GM18861 (cell line): ENCODE measurements around the gene TP53I11.

Source experiments
- ATAC-seq: cut with Tn5 transposase; IDR thresholded peaks from one replicate; pipeline ENCODE4 v1.9.1; 2021; ENCODE audit not compliant: unreplicated experiment

The TP53I11 gene

GRCh38 chr11:44978961-44979331 lies 28.3 kb upstream of the TP53I11 start:
- ATAC-seq: no peak

- no peak for ATAC-seq
Measured at GRCh38 chr11:44978274-44978960, 27.7 kb upstream of the TP53I11 start.

- ATAC-seq: no peak
Measured at GRCh38 chr11:44977493-44977984, 26.9 kb upstream of the TP53I11 start.

GRCh38 chr11:44976576-44976975 lies 25.9 kb upstream of the TP53I11 start:
- no peak for ATAC-seq

- ATAC-seq: no peak
Measured at GRCh38 chr11:44974402-44975000, 23.8 kb upstream of the TP53I11 start.

- ATAC-seq: no peak
Measured at GRCh38 chr11:44973632-44974401, 23.1 kb upstream of the TP53I11 start.

- ATAC-seq: no peak
Measured at GRCh38 chr11:44972746-44973435, 22.2 kb upstream of the TP53I11 start.

GRCh38 chr11:44971185-44971584 lies 20.5 kb upstream of the TP53I11 start:
- no peak for ATAC-seq

- no peak for ATAC-seq
Measured at GRCh38 chr11:44970293-44970692, 19.6 kb upstream of the TP53I11 start.

GRCh38 chr11:44969651-44970252 lies 19.1 kb upstream of the TP53I11 start:
- ATAC-seq: no peak

GRCh38 chr11:44968510-44968909 lies 17.8 kb upstream of the TP53I11 start:
- no peak for ATAC-seq

GRCh38 chr11:44967930-44968496 lies 17.3 kb upstream of the TP53I11 start:
- ATAC-seq: no peak

GRCh38 chr11:44966694-44967093 lies 16.0 kb upstream of the TP53I11 start:
- ATAC-seq: no peak

GRCh38 chr11:44964526-44965209 lies 14.0 kb upstream of the TP53I11 start:
- no peak for ATAC-seq

- ATAC-seq: no peak
Measured at GRCh38 chr11:44963948-44964347, 13.3 kb upstream of the TP53I11 start.

- no peak for ATAC-seq
Measured at GRCh38 chr11:44963136-44963535, 12.5 kb upstream of the TP53I11 start.

GRCh38 chr11:44962464-44962863 lies 11.8 kb upstream of the TP53I11 start:
- ATAC-seq: no peak

- no peak for ATAC-seq
Measured at GRCh38 chr11:44960200-44960845, 9.6 kb upstream of the TP53I11 start.

- ATAC-seq: no peak
Measured at GRCh38 chr11:44959064-44959463, 8.4 kb upstream of the TP53I11 start.
